HepG2 (cell line): Measurements from ENCODE around the gene TLCD3B. TPM values are rescaled to one million over a fixed set of nuclear protein-coding genes. Genes with fewer than 3 reads are reported as not detected.

ENCODE experiments used
- E2F5 ChIP-seq: sonication (generic); formaldehyde crosslinking; conservative IDR thresholded peaks from 2 replicates; pipeline ENCODE4 v1.4.0; 2020; ENCODE audit warnings: missing genetic modification reagents
- IRF1 ChIP-seq: sonication (generic); formaldehyde crosslinking; IDR thresholded peaks from 2 replicates; pipeline ENCODE4 v1.4.0; 2020; ENCODE audit warnings: low read depth, mild to moderate bottlenecking, missing genetic modification reagents
- KDM1A ChIP-seq: IDR thresholded peaks from 2 replicates; pipeline ENCODE4 v1.6.1; 2016; ENCODE audit warnings: missing compliant biosample characterization
- MED13 ChIP-seq: sonication (generic); formaldehyde crosslinking; IDR thresholded peaks from 2 replicates; pipeline ENCODE4 v1.5.0; 2020; ENCODE audit warnings: missing genetic modification reagents
- NFYC ChIP-seq: IDR thresholded peaks from 2 replicates; pipeline ENCODE4 v1.6.1; 2016; ENCODE audit warnings: missing genetic modification reagents, missing compliant biosample characterization
- PBX3 ChIP-seq: sonication (generic); formaldehyde crosslinking; IDR thresholded peaks from 2 replicates; pipeline ENCODE4 v1.8.1; 2023; ENCODE audit warnings: missing genetic modification reagents, inconsistent platforms, borderline replicate concordance
- PREB ChIP-seq: sonication (generic); formaldehyde crosslinking; IDR thresholded peaks from 2 replicates; pipeline ENCODE4 v1.4.0; 2020; ENCODE audit warnings: missing genetic modification reagents
- PRPF4 ChIP-seq: fragments of 200-400 bp; formaldehyde crosslinking; IDR thresholded peaks from 2 replicates; pipeline ENCODE4 v1.6.1; 2016; ENCODE audit warnings: low read length, low read depth; ENCODE audit not compliant: poor library complexity, severe bottlenecking
- ZBTB38 ChIP-seq: sonication (generic); formaldehyde crosslinking; IDR thresholded peaks from 2 replicates; pipeline ENCODE4 v1.5.1; 2020; ENCODE audit warnings: mild to moderate bottlenecking, missing genetic modification reagents
- ZHX1 ChIP-seq: sonication (generic); formaldehyde crosslinking; IDR thresholded peaks from 2 replicates; pipeline ENCODE4 v1.8.1; 2022; ENCODE audit warnings: low read depth, mild to moderate bottlenecking, missing genetic modification reagents
- ZNF234 ChIP-seq: sonication (generic); formaldehyde crosslinking; conservative IDR thresholded peaks from 2 replicates; pipeline ENCODE4 v1.5.1; 2020; ENCODE audit warnings: mild to moderate bottlenecking, missing genetic modification reagents
- ZNF510 ChIP-seq: sonication (generic); formaldehyde crosslinking; IDR thresholded peaks from 2 replicates; pipeline ENCODE4 v1.4.0; 2020; ENCODE audit warnings: low read depth, mild to moderate bottlenecking, missing genetic modification reagents
- ZNF614 ChIP-seq: IDR thresholded peaks from 2 replicates; pipeline ENCODE4 v1.6.1; 2018; ENCODE audit warnings: missing biosample characterization, missing genetic modification reagents, inconsistent platforms, borderline replicate concordance
- ZNF7 ChIP-seq: IDR thresholded peaks from 2 replicates; pipeline ENCODE4 v1.6.1; 2016; ENCODE audit warnings: missing biosample characterization, missing genetic modification reagents
- ZSCAN5A ChIP-seq: sonication (generic); formaldehyde crosslinking; IDR thresholded peaks from 2 replicates; pipeline ENCODE4 v1.8.0; 2022; ENCODE audit warnings: mild to moderate bottlenecking, missing genetic modification reagents, borderline replicate concordance
- polyA plus RNA-seq, 8 experiments: library from polyadenylated mRNA; depleted of rRNA in 3 of 8; stranded (reverse) in 7 of 8; unstranded in 1 of 8; fragments of >200 nt; fragmentation: Illumina TruSeq in 4 of 8; extraction: Trizol in 4 of 8; gene quantifications; 2 replicates each; pipeline versions ENCODE4 v1.2.1 to v1.2.3, GENCODE V29; 2011 to 2016; ENCODE audit warnings: low read depth in 4 of 8, missing spikeins in 1 of 8, mixed read lengths in 1 of 8; ENCODE audit not compliant: insufficient read depth in 1 of 8
- total RNA-seq, 5 experiments: library from RNA; depleted of rRNA; stranded (reverse); fragments of >200 nt; fragmentation: Illumina TruSeq; extraction: Trizol; gene quantifications; 2 replicates each; pipeline ENCODE4 v1.2.3, GENCODE V29; 2016; ENCODE audit warnings: low read depth in 1 of 5

Gene TLCD3B
- total and polyA plus RNA-seq, 2 of the 13 experiments (the other 11 are each of a cell fraction or from before 2014, with no cell fraction given), result not detected

GRCh38 chr16:30052671-30053372 is 21.8 kb upstream of the TLCD3B start (continued):
- peak; percentile 96 for TF ChIP-seq ZSCAN5A (CRISPR knock-in tag)
- peak; percentile 65 for TF ChIP-seq NFYC (CRISPR knock-in tag)
- TF ChIP-seq PBX3 (CRISPR knock-in tag), result no peak
- peak; percentile 60; the same call in 1 of the 2 replicates for TF ChIP-seq KDM1A (CRISPR knock-in tag)
- TF ChIP-seq IRF1 (CRISPR knock-in tag), result 0 out of 2 replicates have a peak, but pooled peaks have one; percentile 60
- peak; percentile 8; the same call in 1 of the 2 replicates for TF ChIP-seq ZNF7 (CRISPR knock-in tag)
- peak; percentile 97; the same call in 1 of the 2 replicates for TF ChIP-seq ZNF234 (CRISPR knock-in tag)
- no peak; the same call in 1 of the 2 replicates for TF ChIP-seq PREB (CRISPR knock-in tag)
- TF ChIP-seq PRPF4, result no peak
- TF ChIP-seq ZHX1, result peak; percentile 87
- TF ChIP-seq ZNF614, result peak; percentile 95
- TF ChIP-seq MED13 (CRISPR knock-in tag), result peak; percentile 89; the same call in 1 of the 2 replicates
- TF ChIP-seq ZBTB38 (CRISPR knock-in tag), result peak; percentile 90; the same call in 1 of the 2 replicates
- TF ChIP-seq E2F5 (CRISPR knock-in tag), result peak; percentile 99
- TF ChIP-seq ZNF510, result peak; percentile 94; the same call in 1 of the 2 replicates
